ENCODE results near the gene IAH1. TPM values are rescaled to one million over a fixed set of nuclear protein-coding genes. Genes with fewer than 3 reads are reported as not detected.

IAH1 gene
- total and polyA plus RNA-seq, 2 of the 4 experiments (the other 2 are of a cell fraction): 84.5 to 89.8 TPM

GRCh38 chr2:9536504-9536903 is 62.2 kb downstream of the IAH1 start:
- Histone ChIP-seq H3K18ac (ENCODE audit: low read depth, low read length) (no peak overlapping the region), H3K9me1 (ENCODE audit: insufficient read depth, low read length) (peaks cover 3% of the 10 kb centered on the region; the same call in 1 of the 2 replicates), H3K56ac (ENCODE audit: extremely low read depth, insufficient read depth, low read length) (no peak overlapping the region), H3K36me3 (ENCODE audit: control insufficient read depth, insufficient read depth, low read length) (peaks cover 5% of the 10 kb centered on the region), H3K79me1 (ENCODE audit: low read depth in 1 of 2, low read length in 2 of 2) (peaks cover 13 to 33% of the 10 kb centered on the region in 2 experiments), H2BK120ac (ENCODE audit: low read depth, low read length) (no peak overlapping the region), H3K23ac (ENCODE audit: low read depth, low read length) (no peak overlapping the region), H2BK20ac (ENCODE audit: low read depth, low read length) (no peak overlapping the region), H3K4me1 (ENCODE audit: control insufficient read depth, insufficient read depth, low read length) (peaks cover 2% of the 10 kb centered on the region; the same call in 1 of the 2 replicates), H2BK15ac (ENCODE audit: low read depth, low read length) (no peak overlapping the region), H3K9ac (ENCODE audit: low read depth, low read length) (no peak overlapping the region), H4K20me1 (ENCODE audit: insufficient read depth, low read length) (no peaks in the 10 kb centered on the region), H2BK5ac (ENCODE audit: low read depth, low read length, poor library complexity, severe bottlenecking) (no peak overlapping the region), H4K5ac (ENCODE audit: low read depth, low read length) (no peak overlapping the region), H2AFZ (replicated peaks; ENCODE audit: low read length, poor library complexity) (no peak overlapping the region), H3K27ac (ENCODE audit: insufficient read depth, low read length) (no peak overlapping the region), H3K14ac (replicated peaks; ENCODE audit: low read depth, low read length) (no peak overlapping the region), H3K4me3 (ENCODE audit: insufficient read depth, low read depth, low read length) (no peak overlapping the region), H4K8ac (ENCODE audit: low read depth in 2 of 2, low read length in 2 of 2) (no peak overlapping the region), H3K27me3 (ENCODE audit: control insufficient read depth, insufficient read depth, low read length) (no peaks in the 10 kb centered on the region), H3K4ac (ENCODE audit: low read depth, low read length) (no peak overlapping the region), H2AK9ac (replicated peaks; ENCODE audit: low read depth, low read length, poor library complexity) (no peak overlapping the region), H3K9me3 (ENCODE audit: control insufficient read depth, insufficient read depth, low read length) (no peaks in the 10 kb centered on the region), H4K91ac (ENCODE audit: insufficient read depth, low read depth, low read length) (no peak overlapping the region), H2AK5ac (ENCODE audit: low read depth, low read length) (no peak overlapping the region), H3K4me2 (ENCODE audit: low read depth, low read length) (no peak overlapping the region)
- ATAC-seq (ENCODE audit: low read depth) (no peak), DNase-seq (no peak)
- no CpG with 5 or more reads among the region's 6 CpGs for WGBS, 2 experiments (ENCODE audit: extremely low coverage in 2 of 2, insufficient read length in 1 of 2)
- intact Hi-C loops (cut with micrococcal nuclease): no loop called here
- CTCF ChIA-PET: no interaction called here
- dilution Hi-C loops (cut with HindIII; ENCODE audit: low sequenced_read_pairs, unreplicated experiment): no loop called here
- no peak for TF ChIP-seq FOS (IDR thresholded peaks at IDR 0.05; ENCODE audit: low read depth, low read length)
- TF ChIP-seq MAFK (IDR thresholded peaks at IDR 0.05; ENCODE audit: low read depth, low read length): no peak
- TF ChIP-seq ELK1 (IDR thresholded peaks at IDR 0.05; ENCODE audit: borderline replicate concordance, low read depth, low read length): no peak
- no peak for TF ChIP-seq RFX5 (IDR thresholded peaks at IDR 0.05; ENCODE audit: low read depth, low read length)
- no peak for TF ChIP-seq POLR2A (IDR thresholded peaks at IDR 0.05; ENCODE audit: low read depth, low read length)
- TF ChIP-seq CEBPB (IDR thresholded peaks at IDR 0.05; ENCODE audit: low read depth, low read length): no peak
- no peak for TF ChIP-seq NFE2L2 (IDR thresholded peaks at IDR 0.05; ENCODE audit: low read depth, low read length)
- TF ChIP-seq RAD21 (IDR thresholded peaks at IDR 0.05; ENCODE audit: low read length): no peak
- in situ Hi-C loops (cut with MboI; ENCODE audit: low sequenced_read_pairs): no loop called here
- POLR2A ChIA-PET (ENCODE audit: unreplicated experiment): interaction anchor here (0.5 kb wide), 1 partner anchor 307 kb away, joined by 3 read pairs; the partner anchor contains the start of gene TAF1B
- no TSS peak for BruUV-seq (replicated peaks)

Data from IMR-90 (cell line).